Lower leg skin (tissue), 4 donors: ENCODE data around the gene SLC30A5. TPM values are rescaled to one million over a fixed set of nuclear protein-coding genes. Genes with fewer than 3 reads are reported as not detected.

Experiments
- DNase-seq, 2 donors: peaks; one replicate each; pipeline ENCODE4 v3.0.0-alpha.2; 2019; ENCODE audit warnings: low spot score in 2 of 2
- H3K4me3 ChIP-seq: fragments of 200-600 bp; sonication (generic); 2 replicates; pipeline ENCODE4 v1.5.1; 2017; ENCODE audit warnings: mild to moderate bottlenecking, low read depth; ENCODE audit not compliant: poor library complexity, severe bottlenecking
- POLR2A ChIP-seq, 2 donors: fragments of 450-650 bp; IDR thresholded peaks; one replicate each; pipeline ENCODE4 v1.6.1; 2016 to 2017; ENCODE audit warnings: antibody characterized with exemption in 2 of 2, mild to moderate bottlenecking in 1 of 2, moderate library complexity in 1 of 2
- WGBS, 2 donors: methylation state at CpG; one replicate each; pipeline ENCODE4 v1.1.5; 2018; 5-methylcytosine and 5-hydroxymethylcytosine counted together
- intact Hi-C: fragments of 100-400 bp; cut with DNase I; formaldehyde crosslinking; loops from one replicate; pipeline ENCODE4 v1.15.0; 2023; ENCODE audit warnings: low total_unique reads
- total RNA-seq, 4 donors: library from RNA; depleted of rRNA; stranded (reverse); fragments of >200 nt; gene quantifications; one replicate each; pipeline ENCODE4 v1.1.0, GENCODE V29; 2016
- TF ChIP-seq, protein P1 (sequence below), 3 donors: fragments of 450-650 bp; IDR thresholded peaks; one replicate each; pipeline ENCODE4 v1.5.1; 2016; ENCODE audit warnings: antibody characterized with exemption in 3 of 3, mild to moderate bottlenecking in 3 of 3, moderate library complexity in 2 of 3

Gene SLC30A5
- total RNA-seq, 4 donors from 2014 or later: 24.5 to 56.8 (median 43.2) TPM

DNA sequence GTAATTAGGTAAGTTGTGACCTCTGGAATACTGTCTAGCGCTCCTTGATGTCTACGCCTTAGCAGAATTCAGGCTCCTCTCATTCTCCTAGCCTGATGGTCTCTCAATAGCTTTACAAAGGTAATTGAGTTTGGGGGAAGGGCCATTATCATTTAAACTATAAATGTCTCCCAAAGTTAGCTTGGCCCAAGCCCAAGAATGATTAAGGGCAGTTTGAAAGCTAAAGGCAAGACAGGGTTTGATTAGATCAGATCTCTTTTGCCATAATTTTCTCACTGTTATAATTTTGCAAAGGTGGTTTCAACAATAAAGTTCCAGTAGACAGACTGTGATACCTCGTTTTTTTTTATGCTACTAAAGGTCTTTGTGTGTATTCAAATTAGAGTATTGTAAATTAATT lies 3.7 kb upstream of the SLC30A5 start:
- 79 to 80% methylated on average over 3 of the region's 3 CpGs for WGBS, 2 donors
- no peak overlapping the region for H3K4me3 ChIP-seq
- no peak for DNase-seq
- intact Hi-C loops: loop anchor here (10.0 kb wide), 1 partner anchor 145 kb away; the partner anchor contains the start of gene CDK7
- TF ChIP-seq POLR2A (IDR thresholded peaks at IDR 0.05): no peak
- TF ChIP-seq, protein P1, sequence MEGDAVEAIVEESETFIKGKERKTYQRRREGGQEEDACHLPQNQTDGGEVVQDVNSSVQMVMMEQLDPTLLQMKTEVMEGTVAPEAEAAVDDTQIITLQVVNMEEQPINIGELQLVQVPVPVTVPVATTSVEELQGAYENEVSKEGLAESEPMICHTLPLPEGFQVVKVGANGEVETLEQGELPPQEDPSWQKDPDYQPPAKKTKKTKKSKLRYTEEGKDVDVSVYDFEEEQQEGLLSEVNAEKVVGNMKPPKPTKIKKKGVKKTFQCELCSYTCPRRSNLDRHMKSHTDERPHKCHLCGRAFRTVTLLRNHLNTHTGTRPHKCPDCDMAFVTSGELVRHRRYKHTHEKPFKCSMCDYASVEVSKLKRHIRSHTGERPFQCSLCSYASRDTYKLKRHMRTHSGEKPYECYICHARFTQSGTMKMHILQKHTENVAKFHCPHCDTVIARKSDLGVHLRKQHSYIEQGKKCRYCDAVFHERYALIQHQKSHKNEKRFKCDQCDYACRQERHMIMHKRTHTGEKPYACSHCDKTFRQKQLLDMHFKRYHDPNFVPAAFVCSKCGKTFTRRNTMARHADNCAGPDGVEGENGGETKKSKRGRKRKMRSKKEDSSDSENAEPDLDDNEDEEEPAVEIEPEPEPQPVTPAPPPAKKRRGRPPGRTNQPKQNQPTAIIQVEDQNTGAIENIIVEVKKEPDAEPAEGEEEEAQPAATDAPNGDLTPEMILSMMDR (IDR thresholded peaks at IDR 0.05): no peak

DNA sequence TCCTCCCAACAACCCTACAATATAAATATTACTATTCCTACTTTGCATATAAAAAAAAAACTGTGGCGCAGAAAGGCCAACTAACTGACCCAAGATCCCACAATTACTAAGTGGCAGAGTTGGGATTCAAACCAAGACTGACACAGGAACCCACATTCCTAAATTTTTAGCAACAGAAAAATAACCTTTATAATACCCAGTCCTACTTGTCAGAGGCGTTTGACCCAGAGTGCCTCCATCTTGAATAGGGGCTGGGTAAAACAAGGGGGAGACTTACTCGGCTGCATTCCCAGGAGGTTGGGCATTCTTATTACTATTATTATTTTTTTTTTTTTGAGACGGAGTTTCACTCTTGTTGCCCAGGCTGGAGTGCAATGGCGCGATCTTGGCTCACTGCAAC lies 2.0 kb upstream of the SLC30A5 start:
- WGBS, 2 donors: 91 to 92% methylated on average over 6 of the region's 6 CpGs
- TF ChIP-seq, protein P1 (IDR thresholded peaks at IDR 0.05): no peak
- no peak for TF ChIP-seq POLR2A (IDR thresholded peaks at IDR 0.05)
- no peak overlapping the region for H3K4me3 ChIP-seq
- intact Hi-C loops: loop anchor here (10.0 kb wide), 1 partner anchor 143 kb away; the partner anchor contains the start of gene CDK7
- DNase-seq: no peak

DNA sequence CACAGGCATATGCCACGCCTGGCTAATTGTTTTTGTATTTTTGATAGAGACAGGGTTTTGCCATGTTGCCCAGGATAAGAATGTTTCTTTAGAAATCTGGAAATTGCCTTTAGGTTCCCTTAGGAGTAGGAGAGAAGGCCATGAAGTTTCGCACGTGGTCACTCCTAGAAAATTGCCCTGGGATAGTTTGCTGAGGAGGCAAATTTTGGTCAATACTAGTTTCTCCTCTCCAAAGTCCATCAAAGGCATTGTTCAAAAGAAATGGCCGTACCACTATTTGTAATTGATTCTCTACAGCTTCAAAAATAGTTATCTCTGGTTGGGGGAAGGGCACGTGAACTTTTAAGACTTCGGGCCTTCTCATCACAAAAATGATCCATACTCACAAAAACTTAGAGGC lies 845 bp upstream of the SLC30A5 start:
- DNase-seq: no peak
- intact Hi-C loops: loop anchor here (10.0 kb wide), 1 partner anchor 142 kb away; the partner anchor contains the start of gene CDK7

DNA sequence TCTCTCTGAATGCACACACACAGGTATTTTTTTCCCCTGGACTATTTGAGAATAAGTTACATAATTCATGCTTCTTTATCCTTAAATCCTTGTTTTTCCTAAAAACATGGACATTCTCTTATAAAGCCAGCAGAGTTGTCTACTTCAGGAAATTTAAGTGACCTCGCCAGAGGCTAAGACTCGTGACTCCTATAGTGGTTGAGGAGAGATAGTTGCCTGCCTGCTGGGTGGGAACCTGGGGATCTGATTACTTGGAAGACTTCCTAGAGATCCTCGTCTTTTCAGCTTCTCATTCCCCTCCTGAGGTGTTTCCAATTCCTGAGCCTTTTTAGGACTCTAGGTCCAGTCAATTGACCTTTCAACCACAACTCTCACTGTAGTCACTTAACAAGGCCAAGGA lies 5.5 kb downstream of the SLC30A5 start:
- intact Hi-C loops: loop anchor here (10.0 kb wide), 1 partner anchor 135 kb away; the partner anchor contains the start of gene CDK7

More for the DNA sequence above, 845 bp upstream of the SLC30A5 start:
- no peak overlapping the region for H3K4me3 ChIP-seq
- WGBS, 2 donors: 86% methylated on average over 6 of the region's 6 CpGs
- TF ChIP-seq, protein P1 (IDR thresholded peaks at IDR 0.05): no peak
- TF ChIP-seq POLR2A (IDR thresholded peaks at IDR 0.05): no peak

DNA sequence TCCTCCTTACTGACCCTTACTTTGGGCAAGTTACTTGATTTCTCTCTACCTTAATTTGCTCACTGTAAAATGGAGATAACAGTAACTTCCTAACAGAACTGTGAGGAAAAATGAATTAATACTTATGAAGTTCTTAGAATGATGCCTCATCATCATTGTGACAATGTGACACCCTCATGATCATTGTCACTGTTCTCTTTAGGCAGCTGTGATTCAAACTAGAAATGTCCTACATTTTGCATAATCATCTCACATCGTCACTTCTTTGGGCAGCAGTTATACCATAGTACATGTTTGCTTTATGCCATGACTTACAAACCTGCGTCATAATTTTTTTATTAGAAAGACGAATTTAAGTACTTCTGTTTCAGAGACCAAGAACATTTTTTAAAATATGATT lies 9.7 kb downstream of the SLC30A5 start:
- intact Hi-C loops: no loop called here
- no peak for DNase-seq
- TF ChIP-seq POLR2A (IDR thresholded peaks at IDR 0.05): no peak
- TF ChIP-seq, protein P1 (IDR thresholded peaks at IDR 0.05): no peak
- no peak overlapping the region for H3K4me3 ChIP-seq
- 61 to 81% methylated on average over 3 of the region's 3 CpGs for WGBS, 2 donors

More for the DNA sequence above, 5.5 kb downstream of the SLC30A5 start:
- no peak for DNase-seq
- H3K4me3 ChIP-seq: no peak overlapping the region
- TF ChIP-seq, protein P1 (IDR thresholded peaks at IDR 0.05): no peak
- TF ChIP-seq POLR2A (IDR thresholded peaks at IDR 0.05): no peak
- WGBS, 2 donors: 63 to 81% methylated on average over 3 of the region's 3 CpGs
